GM21528 (cell line): ENCODE measurements around the gene NIPAL4.
"Not testable (repeated sequence)": the region's sequence is repeated elsewhere in the genome, so short reads cannot be mapped to it uniquely, and the experiment has no call there.

Experiments used
- ATAC-seq: cut with Tn5 transposase; IDR thresholded peaks from one replicate; pipeline ENCODE4 v1.9.1; 2021; ENCODE audit warnings: mild to moderate bottlenecking, moderate library complexity; ENCODE audit not compliant: unreplicated experiment, low FRiP score

NIPAL4 gene

DNA sequence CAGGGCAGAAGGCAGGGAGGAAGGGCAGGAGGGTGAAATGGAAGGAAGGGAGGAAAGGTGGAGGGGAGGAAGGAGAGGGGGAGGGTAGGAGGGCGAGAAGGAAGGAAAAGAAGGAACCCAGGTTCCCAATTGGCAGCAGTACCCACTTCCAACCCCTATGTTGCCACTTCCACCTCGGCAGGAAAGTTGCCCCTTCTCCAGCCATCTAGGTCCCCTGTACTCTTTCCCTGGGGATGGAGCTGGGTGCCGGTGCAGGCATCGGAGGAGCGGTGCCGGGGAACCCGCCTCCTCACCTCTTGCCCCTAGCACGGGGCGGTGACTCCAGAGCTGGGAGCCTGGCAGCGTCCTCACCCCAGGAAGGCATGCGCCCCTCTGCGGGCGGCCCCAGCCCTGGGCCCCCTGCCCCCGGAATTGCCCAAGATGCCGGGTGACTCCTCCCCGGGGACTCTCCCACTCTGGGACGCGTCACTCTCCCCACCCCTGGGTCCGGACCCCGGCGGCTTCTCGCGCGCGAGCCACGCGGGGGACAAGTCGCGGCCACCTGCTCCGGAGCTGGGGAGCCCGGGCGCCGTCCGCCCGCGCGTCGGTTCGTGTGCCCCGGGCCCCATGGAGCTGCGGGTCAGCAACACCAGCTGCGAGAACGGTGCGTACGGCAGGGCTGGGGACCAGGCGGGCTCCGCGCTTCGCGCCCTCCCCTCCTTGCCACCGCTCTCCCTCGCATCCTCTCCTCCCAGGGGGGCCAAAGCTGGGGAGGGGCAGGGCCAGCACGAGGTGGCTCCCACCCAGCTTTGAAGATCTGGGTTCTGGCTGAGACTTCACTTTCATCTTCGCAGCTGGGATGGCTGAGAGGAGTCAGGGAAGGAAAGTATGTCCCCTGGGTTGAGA lies at the start of gene NIPAL4:
NIPAL4 (plus strand) TSS at position 499 of the 885 bp plus-strand sequence; CDS start at position 607, 108 bp downstream.
- ATAC-seq: no peak

DNA sequence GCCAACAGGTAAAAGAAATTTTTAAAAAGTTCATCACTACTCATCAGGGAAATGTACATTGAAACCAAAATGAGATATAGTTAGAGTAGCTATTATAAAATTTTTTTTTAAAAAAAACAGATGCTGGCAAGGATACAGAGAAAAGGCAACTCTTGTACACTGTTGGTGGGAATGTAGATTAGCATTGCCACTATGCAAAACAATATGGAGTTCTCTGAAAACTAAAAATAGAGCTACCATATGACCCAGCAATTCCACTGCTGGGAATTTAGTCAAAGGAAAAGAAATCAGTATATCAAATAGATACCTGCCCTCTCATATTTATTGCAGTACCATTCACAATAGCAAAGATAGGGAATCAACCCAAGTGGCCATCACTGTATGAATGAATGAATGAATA lies 44.2 kb upstream of the NIPAL4 start:
- ATAC-seq: no peak

DNA sequence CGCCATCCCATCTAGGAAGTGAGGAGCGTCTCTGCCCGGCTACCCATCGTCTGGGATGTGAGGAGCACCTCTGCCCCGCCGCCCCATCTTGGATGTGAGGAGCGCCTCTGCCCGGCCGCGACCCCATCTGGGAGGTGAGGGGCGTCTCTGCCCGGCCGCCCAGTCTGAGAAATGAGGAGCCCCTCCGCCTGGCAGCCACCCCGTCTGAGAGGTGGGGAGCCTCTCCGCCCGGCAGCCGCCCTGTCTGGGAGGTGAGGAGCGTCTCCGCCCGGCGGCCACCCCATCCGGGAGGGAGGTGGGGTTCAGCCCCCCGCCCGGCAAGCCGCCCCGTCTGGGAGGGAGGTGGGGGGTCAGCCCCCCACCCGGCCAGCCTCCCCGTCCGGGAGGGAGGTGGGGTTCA lies 40.5 kb upstream of the NIPAL4 start:
- ATAC-seq: not testable (repeated sequence)

DNA sequence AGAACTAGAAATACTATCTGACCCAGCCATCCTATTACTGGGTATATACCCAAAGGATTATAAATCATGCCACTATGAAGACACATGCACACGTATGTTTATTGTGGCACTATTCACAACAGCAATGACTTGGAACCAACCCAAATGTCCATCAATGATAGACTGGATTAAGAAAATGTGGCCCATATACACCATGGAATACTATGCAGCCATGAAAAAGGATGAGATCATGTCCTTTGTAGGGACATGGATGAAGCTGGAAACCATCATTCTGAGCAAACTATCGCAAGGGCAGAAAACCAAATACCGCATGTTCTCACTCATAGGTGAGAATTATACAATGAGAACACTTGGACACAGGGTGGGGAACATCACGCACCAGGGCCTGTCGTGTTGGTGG lies 30.1 kb upstream of the NIPAL4 start:
- not testable (repeated sequence) for ATAC-seq

DNA sequence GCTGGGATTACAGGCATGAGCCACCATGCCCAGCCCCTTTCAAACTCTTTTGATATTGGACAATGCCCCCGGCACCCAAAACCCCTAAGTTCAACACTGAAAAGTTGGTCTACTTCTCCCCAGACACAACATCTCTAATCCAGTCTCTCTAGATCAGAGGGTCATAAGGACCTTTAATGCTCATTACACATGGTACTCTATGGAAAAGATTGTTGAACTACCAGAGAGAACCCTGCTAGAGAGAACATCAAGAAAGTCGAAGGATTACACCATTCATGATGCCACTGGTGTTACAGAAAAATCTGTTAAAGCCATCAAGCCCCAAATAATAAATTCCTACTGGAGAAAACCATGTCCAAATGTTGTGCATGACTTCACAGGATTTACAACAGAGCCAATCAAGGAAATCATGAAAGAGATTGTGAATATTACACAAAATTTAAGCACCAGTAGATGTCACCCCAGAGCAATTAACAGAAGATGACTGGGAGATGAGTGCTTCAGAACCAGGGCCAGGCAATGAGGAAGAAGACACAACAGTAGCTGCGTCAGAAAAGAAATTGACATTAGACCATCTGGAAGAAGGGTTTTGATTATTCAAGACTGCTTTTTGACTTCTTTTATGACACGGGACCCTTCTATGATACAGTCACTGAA lies 28.3 kb upstream of the NIPAL4 start:
- peak; percentile 63 for ATAC-seq

DNA sequence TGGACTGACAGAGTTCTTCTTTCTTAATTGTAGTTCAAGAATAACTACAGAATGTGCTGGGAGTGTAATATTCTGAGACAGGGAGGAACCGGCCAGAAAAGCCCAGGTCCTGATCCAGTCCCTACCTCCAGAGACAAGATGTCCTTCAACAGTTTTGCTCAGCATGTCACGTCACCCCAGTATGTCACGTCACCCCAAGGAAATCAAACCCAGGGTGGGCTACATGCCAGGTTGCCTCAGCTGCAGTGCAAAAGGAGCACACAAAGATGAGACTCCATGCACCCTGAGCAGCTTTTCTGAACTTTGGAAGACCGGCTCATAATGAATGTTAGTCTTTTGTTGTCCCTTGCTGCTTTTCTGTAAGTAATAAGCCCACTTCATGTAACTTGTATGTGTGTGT lies 25.9 kb upstream of the NIPAL4 start:
- no peak for ATAC-seq

DNA sequence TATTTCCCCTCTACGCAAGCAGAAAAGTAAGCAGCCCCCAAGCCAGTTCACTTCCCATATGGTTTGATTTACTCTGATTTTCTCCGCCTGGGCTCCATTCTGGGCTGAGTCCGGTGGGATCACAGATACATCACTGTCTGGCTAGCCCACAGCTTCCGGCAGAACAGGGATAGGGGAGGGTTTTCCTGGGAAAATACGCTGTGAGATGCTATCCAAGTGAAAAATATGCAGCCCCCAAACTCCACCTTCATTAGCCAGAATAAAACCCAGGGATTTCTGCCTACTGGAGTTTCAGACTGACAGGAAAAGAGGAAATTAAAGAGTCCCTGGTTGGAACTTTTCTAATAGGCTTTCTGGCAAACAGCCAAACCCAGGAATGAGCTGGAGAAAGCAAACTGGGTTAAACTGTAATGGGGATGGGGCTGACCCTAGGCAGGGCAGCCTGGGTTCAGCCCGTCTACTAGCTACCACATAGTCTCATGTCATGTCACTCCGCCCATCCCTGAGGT lies 16.9 kb upstream of the NIPAL4 start:
- no peak for ATAC-seq

DNA sequence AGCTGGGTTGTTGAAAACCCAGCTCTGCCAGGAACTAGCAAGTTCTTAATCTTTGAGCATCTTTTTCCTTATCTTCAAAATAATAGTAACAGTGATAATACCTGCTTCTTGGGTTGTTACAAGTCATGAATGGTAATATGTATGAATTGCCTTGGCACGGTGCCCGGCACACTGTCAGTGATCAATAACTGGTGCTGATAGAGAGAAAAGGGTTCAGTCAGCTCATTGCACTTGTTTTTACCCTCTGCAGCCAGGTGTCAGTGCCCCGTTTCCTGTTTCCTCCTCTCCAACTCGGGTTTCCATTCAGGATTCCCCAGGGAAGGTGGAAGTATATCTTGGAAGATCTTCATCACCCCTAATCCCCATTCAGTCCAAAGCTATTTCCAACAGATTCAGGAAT lies 15.8 kb upstream of the NIPAL4 start:
- no peak for ATAC-seq

DNA sequence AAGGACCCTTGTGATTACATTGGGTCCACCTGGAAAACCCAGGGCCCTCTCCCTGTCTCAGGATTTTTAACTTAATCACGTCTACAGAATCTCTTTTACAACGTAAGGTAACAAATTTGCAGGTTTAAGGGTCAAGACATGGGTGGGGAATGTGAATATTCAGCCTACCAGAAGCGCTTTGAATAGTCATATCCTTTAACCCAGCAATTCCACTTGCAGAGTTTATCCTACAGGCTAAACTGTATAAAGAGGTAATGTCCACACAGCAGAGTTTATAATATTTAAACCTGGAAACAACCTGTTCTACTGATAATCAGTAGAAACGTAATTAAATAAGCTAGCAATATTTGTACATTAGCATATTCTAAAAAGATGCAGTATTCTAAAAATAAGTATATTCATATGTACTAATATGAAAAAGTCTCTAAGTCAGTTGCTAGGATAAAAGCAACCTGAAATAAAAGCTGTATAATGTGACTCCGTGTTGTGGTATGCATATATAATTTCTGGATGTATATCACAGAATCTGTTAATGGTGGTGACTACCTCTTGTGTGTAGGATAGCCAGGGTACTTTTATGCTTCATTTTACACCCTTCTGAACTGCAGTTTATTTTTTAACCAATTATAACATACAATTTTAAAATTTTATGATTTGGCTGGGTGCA lies 14.1 kb upstream of the NIPAL4 start:
- ATAC-seq: no peak

DNA sequence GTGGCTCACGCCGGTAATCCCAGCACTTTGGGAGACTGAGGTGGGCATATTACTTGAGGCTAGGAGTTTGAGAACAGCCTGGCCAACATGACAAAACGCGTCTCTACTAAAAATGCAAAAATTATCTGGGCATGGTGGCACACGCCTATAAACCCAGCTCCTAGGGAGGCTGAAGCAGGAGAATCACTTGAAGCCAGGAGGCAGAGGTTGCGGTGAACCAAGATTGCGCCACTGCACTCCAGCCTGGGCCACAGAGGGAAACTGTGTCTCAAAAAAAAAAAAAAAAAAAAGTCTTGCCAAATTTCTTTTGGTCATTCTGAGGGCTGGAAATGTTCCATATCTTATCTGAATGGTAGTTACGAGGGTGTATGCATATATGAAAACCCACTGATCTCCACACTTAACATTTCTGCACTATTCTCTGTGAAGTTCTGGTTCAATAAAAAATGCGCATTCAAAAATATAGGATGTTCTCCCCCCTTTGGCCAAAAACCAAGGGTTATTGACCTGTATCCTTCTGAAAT lies 13.5 kb upstream of the NIPAL4 start:
- ATAC-seq: no peak

DNA sequence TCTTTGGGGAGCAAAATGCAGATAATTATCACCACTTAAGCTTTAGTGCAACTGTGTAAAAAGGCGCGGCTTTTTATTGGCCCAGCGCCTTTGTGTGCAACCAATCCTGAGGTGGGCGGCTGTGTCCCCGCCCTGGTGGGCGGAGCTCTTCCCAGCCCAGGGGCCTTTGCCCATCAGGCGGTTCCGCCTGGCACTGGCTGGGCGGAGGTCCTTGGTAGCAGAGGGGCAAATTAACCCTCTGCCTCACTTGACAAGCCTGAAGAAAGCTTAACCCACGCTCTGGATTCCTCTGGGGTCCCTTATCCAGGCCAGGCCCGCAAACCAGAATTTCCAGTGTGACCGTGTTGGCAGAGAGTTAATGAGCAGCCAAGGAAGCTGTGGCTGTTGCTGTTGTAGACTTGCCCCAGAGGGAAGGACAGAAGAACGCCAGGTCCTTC lies 12.8 kb upstream of the NIPAL4 start:
- ATAC-seq: no peak

DNA sequence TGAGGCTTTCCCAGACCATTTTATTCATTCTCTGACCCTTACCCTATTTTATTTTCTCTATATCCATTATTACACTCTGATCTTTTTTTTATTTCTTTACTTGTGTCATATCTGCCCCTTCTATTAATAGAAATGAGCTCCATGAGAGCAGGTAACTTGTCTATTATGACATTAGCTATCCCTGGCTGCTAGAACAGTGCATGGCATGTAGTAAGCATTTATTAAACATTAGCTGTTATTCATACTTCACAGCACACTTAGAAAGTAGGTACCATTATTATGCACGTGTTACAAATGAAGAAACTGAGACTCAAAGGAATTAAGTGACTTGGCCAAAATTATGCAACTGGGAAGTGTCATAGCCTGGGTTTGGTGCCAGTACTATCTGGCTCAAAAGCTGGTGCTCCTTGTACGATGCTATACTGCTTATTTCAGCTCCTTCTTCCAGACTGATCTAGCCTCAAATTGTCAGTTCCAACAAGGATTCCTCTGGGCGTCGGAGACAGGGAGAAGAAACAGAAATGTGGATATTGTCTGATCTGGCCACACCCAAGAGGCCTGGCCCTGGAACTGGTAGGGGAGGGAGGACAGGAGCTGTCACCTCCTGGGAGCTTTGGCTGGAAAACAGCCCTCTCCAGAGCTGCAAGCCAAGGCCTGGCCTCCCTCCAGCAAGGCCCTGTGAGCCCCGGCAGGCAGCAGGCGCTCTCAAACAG lies 10.8 kb upstream of the NIPAL4 start:
- ATAC-seq: no peak

DNA sequence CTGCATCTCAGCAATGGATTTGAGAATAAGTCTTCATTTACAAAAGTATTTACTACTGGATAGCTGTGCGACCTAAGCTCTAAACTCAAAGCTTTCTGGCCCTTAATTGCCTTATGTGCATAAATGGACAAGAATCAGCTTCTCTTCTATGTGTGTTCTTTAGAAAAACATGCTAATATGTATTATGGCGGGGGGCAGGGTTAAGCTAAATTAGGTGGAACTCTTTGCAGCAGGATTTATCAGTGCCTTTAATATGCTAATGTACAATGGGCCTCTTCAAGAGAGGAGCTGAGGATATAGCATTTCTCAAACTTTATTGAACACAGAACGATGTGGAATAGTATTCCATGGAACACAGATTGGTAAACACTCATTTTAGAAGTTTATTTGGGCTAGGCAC lies 10.0 kb upstream of the NIPAL4 start:
- ATAC-seq: no peak

DNA sequence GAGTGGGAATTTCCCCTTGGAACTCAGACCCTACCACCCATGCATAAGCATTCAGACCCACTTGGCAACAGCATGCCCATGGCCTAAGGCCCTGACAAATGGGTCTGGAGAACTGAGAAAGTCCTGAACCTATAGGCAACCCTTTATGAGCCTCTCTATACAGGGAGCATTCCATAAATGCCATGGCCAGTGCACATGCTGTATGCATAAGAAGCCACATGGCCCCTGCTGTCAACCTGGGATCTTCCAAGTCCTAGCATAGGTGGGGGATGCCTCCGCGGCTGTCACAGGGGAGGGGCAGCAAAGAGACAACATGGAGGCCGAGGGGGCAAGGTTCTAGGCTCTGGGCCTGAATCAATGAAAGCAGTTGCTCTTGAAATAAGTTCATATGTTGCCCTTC lies 8.2 kb upstream of the NIPAL4 start:
- no peak for ATAC-seq

DNA sequence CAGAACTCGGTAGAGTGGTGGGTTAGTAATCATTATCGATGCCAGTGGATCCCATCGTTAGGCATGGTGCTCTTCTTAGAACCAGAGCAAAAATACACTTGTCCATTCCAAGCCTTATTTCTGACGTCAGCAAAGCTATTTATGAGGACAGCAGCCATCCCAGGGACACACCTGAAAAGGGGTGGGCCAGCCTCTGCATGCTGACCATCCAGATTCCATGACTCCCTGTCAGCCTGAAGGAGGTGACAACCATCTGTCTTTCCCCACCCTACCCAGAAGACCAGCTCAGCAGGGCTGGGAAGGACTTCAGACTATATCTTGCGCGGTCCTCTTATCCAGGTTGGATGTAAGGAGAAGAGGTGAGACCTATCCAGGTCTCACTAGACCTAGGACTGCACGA lies 5.7 kb upstream of the NIPAL4 start:
- no peak for ATAC-seq

DNA sequence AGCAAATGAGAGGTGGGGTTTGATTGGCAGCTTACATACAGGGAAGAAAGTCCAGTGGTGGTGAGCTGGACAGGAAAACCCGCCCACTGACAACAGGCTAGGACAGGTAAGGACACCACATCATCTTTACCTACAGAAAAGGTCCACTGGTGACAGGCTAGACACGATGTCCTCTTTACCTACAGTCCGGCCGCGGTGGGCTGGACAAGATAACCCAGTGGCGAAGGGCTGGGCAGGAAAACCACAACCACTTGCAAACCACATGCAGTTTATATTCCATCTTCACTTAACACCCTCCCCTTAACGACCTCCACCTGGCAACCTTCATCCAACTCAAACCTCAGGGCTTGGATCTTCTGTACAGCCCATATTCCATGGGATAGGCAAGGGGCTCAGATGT lies 5.0 kb upstream of the NIPAL4 start:
- no peak for ATAC-seq

DNA sequence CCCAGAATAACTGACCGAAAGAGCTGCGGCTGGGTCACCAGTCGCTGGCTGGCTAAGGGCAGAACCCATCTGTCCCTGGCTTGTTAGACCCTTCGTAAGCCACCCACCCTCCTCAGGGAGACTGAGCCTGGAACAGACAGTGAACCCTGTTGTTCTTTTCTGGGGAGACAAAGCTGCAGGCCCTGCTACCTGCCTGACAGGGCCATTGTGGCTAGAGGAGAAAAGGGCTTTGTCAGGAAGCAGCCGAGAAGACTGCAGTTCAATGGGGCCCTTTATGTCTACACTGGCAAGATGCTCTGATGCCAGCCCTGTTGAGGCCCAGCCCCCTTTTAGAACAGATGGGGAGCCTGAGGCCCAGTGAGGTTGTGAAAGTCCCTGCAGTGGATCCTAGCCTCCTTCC lies 3.7 kb upstream of the NIPAL4 start:
- no peak for ATAC-seq

DNA sequence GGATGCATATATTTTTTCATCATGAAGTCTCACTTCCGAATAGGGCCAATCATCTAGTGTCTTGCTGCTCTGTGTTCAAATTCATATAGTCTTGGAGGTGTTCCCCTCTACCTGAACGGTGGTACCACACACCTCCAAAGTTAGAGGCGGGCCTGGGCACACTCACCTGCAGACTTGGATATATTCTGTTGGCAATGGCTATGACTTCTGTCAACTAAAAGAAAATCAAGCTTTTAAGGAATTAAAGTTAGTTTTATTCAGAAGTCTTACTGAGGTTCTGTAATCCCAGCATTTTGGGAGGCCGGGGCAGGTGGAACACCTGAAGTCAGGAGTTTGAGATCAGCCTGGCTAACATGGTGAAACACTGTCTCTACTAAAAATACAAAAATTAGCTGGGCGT lies 2.6 kb upstream of the NIPAL4 start:
- ATAC-seq: no peak

DNA sequence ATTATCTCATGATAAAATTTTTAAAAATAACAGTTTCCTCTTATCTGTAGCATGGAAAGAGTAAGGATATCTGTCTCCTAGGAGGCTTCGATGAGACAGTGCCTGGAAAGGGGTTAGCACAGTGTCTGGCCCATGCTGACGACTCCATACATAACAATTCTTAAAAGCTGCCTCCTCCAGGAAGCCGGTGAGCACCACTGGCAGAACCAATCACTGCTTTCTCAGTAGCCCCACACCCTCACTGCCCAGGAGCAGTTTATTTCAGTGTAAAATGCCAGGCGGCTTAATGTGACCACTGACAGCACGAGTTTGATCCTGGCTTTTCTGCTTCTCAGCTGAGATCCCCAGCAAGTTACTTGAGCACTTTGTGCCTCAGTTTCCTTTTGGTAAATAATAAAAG lies 1.2 kb upstream of the NIPAL4 start:
- ATAC-seq: no peak
